Measurements from ENCODE around the gene GRIK1.

GRCh38 chr21:29578306-29578705, 361.5 kb downstream of the GRIK1 start:
- TF ChIP-seq CTCF (optimal IDR thresholded peaks at IDR 0.05 in 1 of 3, IDR thresholded peaks at IDR 0.05 in 1 of 3, conservative IDR thresholded peaks at IDR 0.05 in 1 of 3; ENCODE audit: extremely low read depth in 1 of 3, insufficient read depth in 2 of 3, low read length in 3 of 3): no peak
- TF ChIP-seq EZH2 (IDR thresholded peaks at IDR 0.05; ENCODE audit: low read length): no peak

All from keratinocyte (primary cell).